DOHH2 (cell line): Measurements from ENCODE around the gene ZNF236.

ENCODE experiments used
- H3F3A ChIP-seq: fragments of 200-600 bp; sonication (generic), shearing (Covaris generic); 2 replicates; pipeline ENCODE4 v1.6.0; 2016; ENCODE audit warnings: antibody characterized with exemption, mild to moderate bottlenecking; ENCODE audit not compliant: control insufficient read depth, insufficient read depth
- H3K27ac ChIP-seq: fragments of 200-600 bp; sonication (generic); 2 replicates; pipeline ENCODE4 v1.5.1; 2014; ENCODE audit warnings: low read depth, mild to moderate bottlenecking, low read length, moderate library complexity
- H3K27me3 ChIP-seq: fragments of 200-600 bp; sonication (generic); 2 replicates; pipeline ENCODE4 v1.6.1; 2014; ENCODE audit warnings: mild to moderate bottlenecking, low read length, mixed read lengths; ENCODE audit not compliant: control insufficient read depth
- H3K36me3 ChIP-seq: fragments of 200-600 bp; sonication (generic); 2 replicates; pipeline ENCODE4 v1.6.1; 2014; ENCODE audit warnings: mild to moderate bottlenecking, low read length, moderate library complexity, mixed read lengths; ENCODE audit not compliant: control insufficient read depth
- H3K4me1 ChIP-seq: fragments of 200-600 bp; sonication (generic); 2 replicates; pipeline ENCODE4 v1.6.1; 2014; ENCODE audit warnings: mild to moderate bottlenecking, low read length, mixed read lengths; ENCODE audit not compliant: control insufficient read depth
- H3K4me2 ChIP-seq: fragments of 200-600 bp; sonication (generic); 2 replicates; pipeline ENCODE4 v1.6.0; 2014; ENCODE audit warnings: mild to moderate bottlenecking, low read length, moderate library complexity
- H3K4me3 ChIP-seq: fragments of 200-600 bp; sonication (generic); 2 replicates; pipeline ENCODE4 v1.5.1; 2014; ENCODE audit warnings: mild to moderate bottlenecking, low read length, mixed read lengths
- H3K79me2 ChIP-seq: fragments of 200-600 bp; sonication (generic); 2 replicates; pipeline ENCODE4 v1.6.1; 2014; ENCODE audit warnings: mild to moderate bottlenecking, low read length, mixed read lengths; ENCODE audit not compliant: control insufficient read depth
- H3K9me2 ChIP-seq: fragments of 200-600 bp; sonication (generic); replicated peaks from 2 replicates; pipeline ENCODE4 v1.6.1; 2014; ENCODE audit warnings: mild to moderate bottlenecking, low read length, mixed read lengths; ENCODE audit not compliant: control insufficient read depth
- H3K9me3 ChIP-seq: fragments of 200-600 bp; sonication (generic); 2 replicates; pipeline ENCODE4 v1.6.1; 2014; ENCODE audit warnings: antibody characterized with exemption, low read length, mixed read lengths; ENCODE audit not compliant: control insufficient read depth, insufficient read depth
- H4K20me1 ChIP-seq: fragments of 200-600 bp; sonication (generic); 2 replicates; pipeline ENCODE4 v1.6.0; 2014; ENCODE audit warnings: low read depth, mild to moderate bottlenecking, antibody characterized with exemption, low read length, moderate library complexity; ENCODE audit not compliant: control insufficient read depth, insufficient read depth
- EZH2phosphoT487 ChIP-seq: fragments of 200-600 bp; sonication (generic); IDR thresholded peaks from 2 replicates; pipeline ENCODE4 v1.6.1; 2017; ENCODE audit warnings: borderline replicate concordance, mild to moderate bottlenecking, antibody characterized with exemption, low read length, moderate library complexity, mixed read lengths
- TF ChIP-seq, protein P1 (sequence below): fragments of 200-600 bp; sonication (generic); IDR thresholded peaks from one replicate; pipeline ENCODE4 v1.5.1; 2014; ENCODE audit warnings: antibody characterized with exemption, mild to moderate bottlenecking, low read depth, low read length; ENCODE audit not compliant: poor library complexity, severe bottlenecking

Gene ZNF236

DNA sequence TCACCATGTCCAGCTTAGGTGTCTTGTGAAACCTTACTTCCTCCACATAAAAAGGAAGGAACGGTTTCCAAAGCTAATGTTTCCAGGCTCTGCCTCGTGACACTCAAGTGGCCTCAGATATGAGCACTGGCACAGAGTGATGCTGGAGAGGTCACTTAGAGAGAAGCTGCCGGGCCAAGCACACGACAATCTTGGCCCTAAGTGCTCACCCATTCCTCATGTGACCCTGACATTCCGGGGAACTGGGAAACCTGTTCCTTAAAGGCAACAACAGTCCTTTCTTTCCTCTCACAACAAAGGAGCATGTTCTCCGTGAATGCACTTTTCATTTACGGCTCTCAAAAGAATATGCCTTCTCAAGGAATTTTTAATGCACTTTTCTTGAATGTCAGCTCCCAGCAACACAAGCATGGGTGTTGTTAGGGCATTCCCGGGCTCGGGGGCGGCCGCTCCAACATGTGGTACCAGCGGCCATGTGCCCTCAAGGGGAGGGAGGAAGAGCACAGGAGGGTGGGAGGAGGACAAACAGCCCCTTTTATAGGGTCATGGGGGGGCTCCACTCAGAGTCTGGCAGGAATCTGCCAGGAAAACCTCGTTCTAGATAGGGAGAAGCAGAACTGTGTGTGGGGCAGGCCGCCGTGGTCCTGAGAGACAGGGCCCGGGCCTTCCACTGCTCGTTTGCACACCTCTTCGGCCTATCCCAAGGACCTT lies 191.6 kb downstream of the ZNF236 start:
- Histone ChIP-seq H3K4me2 (no peak overlapping the region), H3F3A (no peaks in the 10 kb centered on the region), H3K9me2 (no peaks in the 10 kb centered on the region), H3K4me3 (no peak overlapping the region), H3K9me3 (no peaks in the 10 kb centered on the region), H3K4me1 (peaks cover 6% of the 10 kb centered on the region), H4K20me1 (no peaks in the 10 kb centered on the region; the same call in 1 of the 2 replicates), H3K79me2 (no peaks in the 10 kb centered on the region), H3K27ac (no peak overlapping the region), H3K27me3 (no peaks in the 10 kb centered on the region), H3K36me3 (peaks cover 22% of the 10 kb centered on the region)
- TF ChIP-seq EZH2phosphoT487 = no peak
- TF ChIP-seq, protein P1, sequence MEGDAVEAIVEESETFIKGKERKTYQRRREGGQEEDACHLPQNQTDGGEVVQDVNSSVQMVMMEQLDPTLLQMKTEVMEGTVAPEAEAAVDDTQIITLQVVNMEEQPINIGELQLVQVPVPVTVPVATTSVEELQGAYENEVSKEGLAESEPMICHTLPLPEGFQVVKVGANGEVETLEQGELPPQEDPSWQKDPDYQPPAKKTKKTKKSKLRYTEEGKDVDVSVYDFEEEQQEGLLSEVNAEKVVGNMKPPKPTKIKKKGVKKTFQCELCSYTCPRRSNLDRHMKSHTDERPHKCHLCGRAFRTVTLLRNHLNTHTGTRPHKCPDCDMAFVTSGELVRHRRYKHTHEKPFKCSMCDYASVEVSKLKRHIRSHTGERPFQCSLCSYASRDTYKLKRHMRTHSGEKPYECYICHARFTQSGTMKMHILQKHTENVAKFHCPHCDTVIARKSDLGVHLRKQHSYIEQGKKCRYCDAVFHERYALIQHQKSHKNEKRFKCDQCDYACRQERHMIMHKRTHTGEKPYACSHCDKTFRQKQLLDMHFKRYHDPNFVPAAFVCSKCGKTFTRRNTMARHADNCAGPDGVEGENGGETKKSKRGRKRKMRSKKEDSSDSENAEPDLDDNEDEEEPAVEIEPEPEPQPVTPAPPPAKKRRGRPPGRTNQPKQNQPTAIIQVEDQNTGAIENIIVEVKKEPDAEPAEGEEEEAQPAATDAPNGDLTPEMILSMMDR = no peak

DNA sequence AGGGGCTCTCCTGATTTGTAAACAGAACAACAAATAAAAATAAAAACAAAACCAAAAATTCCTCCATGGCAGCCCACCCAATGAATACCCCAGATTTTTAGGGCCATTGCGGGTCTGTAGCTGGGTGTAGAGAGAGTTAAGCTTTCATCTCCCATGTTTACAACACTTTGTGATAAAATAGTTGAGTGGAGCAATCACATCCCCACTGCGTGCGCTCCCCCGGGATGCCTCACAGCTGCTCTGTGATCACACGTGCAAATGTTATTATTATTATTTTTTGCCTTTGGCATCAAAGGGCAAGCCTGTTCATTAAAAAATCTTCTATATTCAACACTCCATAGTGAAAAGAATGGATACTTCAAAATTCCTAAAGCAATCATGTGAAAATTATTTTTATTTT lies 192.2 kb downstream of the ZNF236 start:
- Histone ChIP-seq H3K27me3 (no peaks in the 10 kb centered on the region), H3K79me2 (no peaks in the 10 kb centered on the region), H3K4me1 (peaks cover 6% of the 10 kb centered on the region), H3K9me2 (no peaks in the 10 kb centered on the region), H3K4me2 (no peak overlapping the region), H3K9me3 (no peaks in the 10 kb centered on the region), H3F3A (no peaks in the 10 kb centered on the region), H3K4me3 (no peak overlapping the region), H3K27ac (no peak overlapping the region), H4K20me1 (no peaks in the 10 kb centered on the region; the same call in 1 of the 2 replicates), H3K36me3 (peaks cover 22% of the 10 kb centered on the region)
- TF ChIP-seq, protein P1 = no peak
- no peak for TF ChIP-seq EZH2phosphoT487

DNA sequence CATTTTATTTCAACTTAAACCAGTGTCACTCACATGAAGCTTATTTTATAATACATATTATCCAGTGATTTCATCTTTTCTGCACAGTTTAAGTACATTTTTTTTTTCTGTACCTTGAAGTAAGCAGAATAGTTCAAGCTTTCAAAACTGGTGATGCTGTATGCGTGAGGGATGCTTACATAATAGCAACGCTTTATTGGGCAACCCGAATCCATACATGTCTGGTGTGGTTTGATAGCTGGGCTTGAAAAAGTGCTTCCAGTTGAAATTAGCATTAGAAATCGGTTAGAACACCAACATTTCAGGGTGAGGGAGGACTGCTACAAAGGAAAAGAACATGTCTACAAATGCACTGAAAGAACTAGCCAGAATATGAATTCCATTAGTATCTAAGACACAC lies 192.8 kb downstream of the ZNF236 start:
- no peak for TF ChIP-seq EZH2phosphoT487
- TF ChIP-seq, protein P1 = no peak
- peaks cover 22% of the 10 kb centered on the region for H3K36me3 ChIP-seq
- H3K9me3 ChIP-seq = no peaks in the 10 kb centered on the region
- no peaks in the 10 kb centered on the region for H3K9me2 ChIP-seq
- H3K79me2 ChIP-seq = no peaks in the 10 kb centered on the region
- no peaks in the 10 kb centered on the region for H3K27me3 ChIP-seq
- no peak overlapping the region for H3K4me3 ChIP-seq
- no peaks in the 10 kb centered on the region; the same call in 1 of the 2 replicates for H4K20me1 ChIP-seq
- H3K4me2 ChIP-seq = no peak overlapping the region
- H3K27ac ChIP-seq = no peak overlapping the region
- no peaks in the 10 kb centered on the region for H3F3A ChIP-seq
- H3K4me1 ChIP-seq = peaks cover 5% of the 10 kb centered on the region
